H9 (cell line): Measurements from ENCODE around the gene TMEM255A. TPM values are rescaled to one million over a fixed set of nuclear protein-coding genes. Genes with fewer than 3 reads are reported as not detected.

Source experiments
- DNase-seq: peaks from one replicate; pipeline ENCODE4 v3.0.0-alpha.2; 2017
- H2AFZ ChIP-seq: one replicate; pipeline ENCODE4 v1.6.1; 2013; ENCODE audit warnings: mild to moderate bottlenecking, low read length, control low read depth, moderate library complexity
- H2AK5ac ChIP-seq: 2 replicates; pipeline ENCODE4 v1.6.1; 2013; ENCODE audit warnings: low read length, control low read depth, mixed read lengths; ENCODE audit not compliant: insufficient read length
- H2BK120ac ChIP-seq: one replicate; pipeline ENCODE4 v1.6.1; 2013; ENCODE audit warnings: low read depth, mild to moderate bottlenecking, low read length, control low read depth, inconsistent platforms; ENCODE audit not compliant: poor library complexity, severe bottlenecking
- H2BK12ac ChIP-seq: 2 replicates; pipeline ENCODE4 v1.6.1; 2013; ENCODE audit warnings: low read length, control low read depth, mixed read lengths, low read depth; ENCODE audit not compliant: insufficient read length
- H2BK15ac ChIP-seq: 2 replicates; pipeline ENCODE4 v1.6.1; 2013; ENCODE audit warnings: low read depth, low read length, control low read depth
- H2BK20ac ChIP-seq: one replicate; pipeline ENCODE4 v1.6.1; 2013; ENCODE audit warnings: low read depth, mild to moderate bottlenecking, low read length, control low read depth, inconsistent platforms; ENCODE audit not compliant: poor library complexity, severe bottlenecking
- H2BK5ac ChIP-seq: 2 replicates; pipeline ENCODE4 v1.6.1; 2013; ENCODE audit warnings: low read length, control low read depth, mixed read lengths; ENCODE audit not compliant: insufficient read length
- H3K14ac ChIP-seq: 2 replicates; pipeline ENCODE4 v1.6.1; 2013; ENCODE audit warnings: low read length, control low read depth; ENCODE audit not compliant: insufficient read depth
- H3K18ac ChIP-seq: 2 replicates; pipeline ENCODE4 v1.6.1; 2013; ENCODE audit warnings: low read depth, mild to moderate bottlenecking, mixed read lengths, low read length, control low read depth; ENCODE audit not compliant: insufficient read length
- H3K23ac ChIP-seq: 2 replicates; pipeline ENCODE4 v1.6.1; 2013; ENCODE audit warnings: low read length, control low read depth, mixed read lengths, low read depth; ENCODE audit not compliant: insufficient read length
- H3K23me2 ChIP-seq: 2 replicates; pipeline ENCODE4 v1.6.1; 2013; ENCODE audit warnings: low read depth, mild to moderate bottlenecking, mixed read lengths, low read length, control low read depth; ENCODE audit not compliant: insufficient read length, poor library complexity, severe bottlenecking
- H3K27ac ChIP-seq: 2 replicates; pipeline ENCODE4 v1.5.1; 2013; ENCODE audit warnings: low read length, control low read depth, mixed read lengths, low read depth; ENCODE audit not compliant: insufficient read length
- H3K27me3 ChIP-seq: 2 replicates; pipeline ENCODE4 v1.6.1; 2013; ENCODE audit warnings: low read length, control low read depth, inconsistent platforms; ENCODE audit not compliant: insufficient read depth
- H3K4ac ChIP-seq: 2 replicates; pipeline ENCODE4 v1.6.1; 2013; ENCODE audit warnings: low read depth, mild to moderate bottlenecking, control low read depth, inconsistent platforms, low read length, moderate library complexity
- H3K4me1 ChIP-seq: 2 replicates; pipeline ENCODE4 v1.6.1; 2013; ENCODE audit warnings: low read length, control low read depth, inconsistent platforms; ENCODE audit not compliant: insufficient read depth
- H3K4me2 ChIP-seq: 2 replicates; pipeline ENCODE4 v1.6.1; 2013; ENCODE audit warnings: low read length, control low read depth, mixed read lengths; ENCODE audit not compliant: insufficient read length, insufficient read depth
- H3K56ac ChIP-seq: 2 replicates; pipeline ENCODE4 v1.6.1; 2013; ENCODE audit warnings: low read depth, mild to moderate bottlenecking, mixed read lengths, low read length, control low read depth; ENCODE audit not compliant: insufficient read length
- H3K79me1 ChIP-seq: 2 replicates; pipeline ENCODE4 v1.6.1; 2013; ENCODE audit warnings: low read depth, mild to moderate bottlenecking, moderate library complexity, low read length, control low read depth, inconsistent platforms; ENCODE audit not compliant: insufficient read depth, poor library complexity, severe bottlenecking
- H3K79me2 ChIP-seq: 2 replicates; pipeline ENCODE4 v1.6.1; 2013; ENCODE audit warnings: low read length, control low read depth, inconsistent platforms; ENCODE audit not compliant: insufficient read depth
- H3K9ac ChIP-seq: 2 replicates; pipeline ENCODE4 v1.6.1; 2013; ENCODE audit warnings: low read length, control low read depth, mixed read lengths; ENCODE audit not compliant: insufficient read length; ENCODE audit errors: extremely low read depth
- H3K9me3 ChIP-seq: one replicate; pipeline ENCODE4 v1.6.1; 2013; ENCODE audit warnings: low read depth, low read length, inconsistent platforms; ENCODE audit not compliant: control insufficient read depth
- H3T11ph ChIP-seq: one replicate; pipeline ENCODE4 v1.6.1; 2013; ENCODE audit warnings: mild to moderate bottlenecking, low read length, control low read depth, inconsistent platforms
- H4K20me1 ChIP-seq: one replicate; pipeline ENCODE4 v1.6.1; 2013; ENCODE audit not compliant: control insufficient read depth, insufficient read length, insufficient read depth
- H4K5ac ChIP-seq: 2 replicates; pipeline ENCODE4 v1.6.1; 2013; ENCODE audit warnings: low read depth, mild to moderate bottlenecking, mixed read lengths, low read length, control low read depth; ENCODE audit not compliant: insufficient read length
- H4K8ac ChIP-seq: replicated peaks from 2 replicates; pipeline ENCODE4 v1.6.1; 2013; ENCODE audit warnings: low read length, control low read depth, mixed read lengths, low read depth; ENCODE audit not compliant: insufficient read length
- H4K91ac ChIP-seq: 2 replicates; pipeline ENCODE4 v1.6.1; 2013; ENCODE audit warnings: low read depth, mild to moderate bottlenecking, moderate library complexity, mixed read lengths, low read length, control low read depth; ENCODE audit not compliant: insufficient read length
- H3K27ac Mint-ChIP-seq, 3 experiments: 2 replicates in 2 of 3; 3 replicates in 1 of 3; pipeline ENCODE4 v1.8.0; 2020 to 2021; ENCODE audit warnings: mixed read lengths in 3 of 3, mild to moderate bottlenecking in 1 of 3, moderate library complexity in 1 of 3
- H3K27me3 Mint-ChIP-seq: 2 replicates; pipeline ENCODE4 v1.8.0; 2021; ENCODE audit warnings: low read depth, mild to moderate bottlenecking, moderate library complexity, mixed read lengths
- H3K36me3 Mint-ChIP-seq, 3 experiments: 2 replicates in 2 of 3; 3 replicates in 1 of 3; pipeline ENCODE4 v1.8.0; 2020 to 2021; ENCODE audit warnings: low read depth in 3 of 3, mixed read lengths in 3 of 3; ENCODE audit not compliant: insufficient read depth in 1 of 3
- H3K4me1 Mint-ChIP-seq, 2 experiments: 2 replicates each; pipeline ENCODE4 v1.8.0; 2020; ENCODE audit warnings: mixed read lengths in 2 of 2
- H3K4me3 Mint-ChIP-seq, 2 experiments: 2 replicates in 1 of 2; 3 replicates in 1 of 2; pipeline ENCODE4 v1.8.0; 2020 to 2021; ENCODE audit warnings: mild to moderate bottlenecking in 2 of 2, mixed read lengths in 2 of 2, moderate library complexity in 1 of 2
- H3K9me3 Mint-ChIP-seq, 2 experiments: 2 replicates in 1 of 2; 3 replicates in 1 of 2; pipeline ENCODE4 v1.8.0; 2020; ENCODE audit warnings: mild to moderate bottlenecking in 2 of 2, mixed read lengths in 2 of 2, moderate library complexity in 1 of 2
- CTCF ChIP-seq: fragments of 200-600 bp; sonication (generic); conservative IDR thresholded peaks from 3 replicates; pipeline ENCODE4 v1.8.0; 2021; ENCODE audit warnings: antibody characterized with exemption, mild to moderate bottlenecking
- WGBS: extraction: QIAGEN DNeasy Blood & Tissue Kit; methylation state at CpG from one replicate; pipeline ENCODE4 v1.1.7; 2013; ENCODE audit warnings: missing lambda C conversion rate, low lambda C conversion rate, mixed read lengths; ENCODE audit not compliant: insufficient read length; ENCODE audit errors: extremely low coverage; 5-methylcytosine and 5-hydroxymethylcytosine counted together
- total RNA-seq: library from RNA; stranded (reverse); gene quantifications from 2 replicates; pipeline ENCODE4 v1.2.1, GENCODE V29; 2021

The TMEM255A gene
- total RNA-seq, 1 experiment from 2014 or later, result 0.77 TPM

DNA sequence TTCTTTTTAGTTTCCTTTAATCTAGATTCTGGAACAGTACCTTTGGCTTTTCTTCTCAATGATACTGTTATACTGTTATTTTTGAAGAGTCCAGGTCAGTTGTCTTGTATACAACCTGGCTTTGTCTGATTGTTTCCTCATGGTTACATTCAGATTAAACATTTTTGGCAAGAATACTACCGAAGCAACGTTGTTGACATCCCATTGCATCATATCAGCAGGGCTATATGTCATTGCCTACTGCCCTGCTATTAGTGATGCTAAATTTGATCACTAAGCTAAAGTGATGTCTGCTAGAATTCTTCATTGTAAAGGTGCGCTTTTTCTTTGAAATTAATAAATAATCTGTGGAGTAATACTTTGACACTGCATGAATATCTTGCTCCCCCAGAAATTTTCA lies 44.8 kb upstream of the TMEM255A start:
- H3K27me3 Mint-ChIP-seq, result peaks cover 5% of the 10 kb centered on the region
- Histone ChIP-seq H3K4me2 (no peak overlapping the region), H3K18ac (no peak overlapping the region), H2BK5ac (no peak overlapping the region), H3T11ph (no peak overlapping the region), H3K27me3 (no peaks in the 10 kb centered on the region), H3K4me1 (no peaks in the 10 kb centered on the region), H2AK5ac (no peak overlapping the region), H3K79me2 (no peaks in the 10 kb centered on the region), H4K5ac (no peak overlapping the region), H3K4ac (no peak overlapping the region), H2BK20ac (no peak overlapping the region), H3K23ac (no peak overlapping the region), H3K27ac (no peak overlapping the region), H3K9me3 (peaks cover 47% of the 10 kb centered on the region), H2BK15ac (no peak overlapping the region), H3K79me1 (no peaks in the 10 kb centered on the region), H4K91ac (no peak overlapping the region), H3K56ac (no peak overlapping the region), H4K20me1 (no peaks in the 10 kb centered on the region), H2BK12ac (no peak overlapping the region), H4K8ac (no peak overlapping the region), H3K9ac (no peak overlapping the region), H2AFZ (no peak overlapping the region), H3K14ac (no peak overlapping the region), H3K23me2 (no peaks in the 10 kb centered on the region), H2BK120ac (no peak overlapping the region)
- H3K27ac Mint-ChIP-seq, result no peak overlapping the region
- WGBS, result no CpG with 5 or more reads among the region's 3 CpGs
- peaks cover 6 to 10% of the 10 kb centered on the region in 2 experiments; a peak in 3 of 4 replicates for H3K4me1 Mint-ChIP-seq
- H3K4me3 Mint-ChIP-seq, result no peak overlapping the region
- no peaks in the 10 kb centered on the region; a peak in 2 of 7 replicates for H3K36me3 Mint-ChIP-seq
- TF ChIP-seq CTCF, result no peak
- DNase-seq, result no peak
- H3K9me3 Mint-ChIP-seq, result peaks cover 56 to 62% of the 10 kb centered on the region in 2 experiments
